Measurements from ENCODE around the gene TNFSF9. TPM values are rescaled to one million over a fixed set of nuclear protein-coding genes. Genes with fewer than 3 reads are reported as not detected.
A peak's percentile ranks its signal among the peaks of the same experiment; 100 is the strongest.

The TNFSF9 gene
- total RNA-seq, 4 donors from 2014 or later, result 0.53 to 0.95 TPM; not detected in 2

DNA sequence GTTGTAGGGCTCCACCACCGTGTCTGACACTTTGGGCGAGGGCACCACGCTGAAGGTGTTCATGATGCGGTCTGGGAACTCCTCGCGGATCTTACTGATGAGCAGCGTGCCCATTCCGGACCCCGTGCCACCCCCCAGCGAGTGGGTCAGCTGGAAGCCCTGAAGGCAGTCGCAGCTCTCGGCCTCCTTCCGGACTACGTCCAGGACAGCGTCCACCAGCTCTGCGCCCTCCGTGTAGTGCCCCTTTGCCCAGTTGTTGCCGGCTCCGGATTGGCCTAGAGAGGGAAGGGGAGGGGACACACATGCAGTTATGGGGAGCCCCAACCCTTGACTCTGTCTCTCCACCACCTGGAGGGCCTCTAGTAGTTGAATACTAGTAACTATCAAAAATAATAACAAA is 34.9 kb upstream of the TNFSF9 start:
- H3K4me3 ChIP-seq, result no peak overlapping the region
- H3K9me3 ChIP-seq, result no peaks in the 10 kb centered on the region
- no peak overlapping the region for H3K27ac ChIP-seq
- no peaks in the 10 kb centered on the region for H3K27me3 ChIP-seq
- no peaks in the 10 kb centered on the region for H3K36me3 ChIP-seq
- no peaks in the 10 kb centered on the region for H3K4me1 ChIP-seq
- DNase-seq, result no peak
- TF ChIP-seq POLR2A (IDR thresholded peaks at IDR 0.05), result no peak
- TF ChIP-seq, protein P1, sequence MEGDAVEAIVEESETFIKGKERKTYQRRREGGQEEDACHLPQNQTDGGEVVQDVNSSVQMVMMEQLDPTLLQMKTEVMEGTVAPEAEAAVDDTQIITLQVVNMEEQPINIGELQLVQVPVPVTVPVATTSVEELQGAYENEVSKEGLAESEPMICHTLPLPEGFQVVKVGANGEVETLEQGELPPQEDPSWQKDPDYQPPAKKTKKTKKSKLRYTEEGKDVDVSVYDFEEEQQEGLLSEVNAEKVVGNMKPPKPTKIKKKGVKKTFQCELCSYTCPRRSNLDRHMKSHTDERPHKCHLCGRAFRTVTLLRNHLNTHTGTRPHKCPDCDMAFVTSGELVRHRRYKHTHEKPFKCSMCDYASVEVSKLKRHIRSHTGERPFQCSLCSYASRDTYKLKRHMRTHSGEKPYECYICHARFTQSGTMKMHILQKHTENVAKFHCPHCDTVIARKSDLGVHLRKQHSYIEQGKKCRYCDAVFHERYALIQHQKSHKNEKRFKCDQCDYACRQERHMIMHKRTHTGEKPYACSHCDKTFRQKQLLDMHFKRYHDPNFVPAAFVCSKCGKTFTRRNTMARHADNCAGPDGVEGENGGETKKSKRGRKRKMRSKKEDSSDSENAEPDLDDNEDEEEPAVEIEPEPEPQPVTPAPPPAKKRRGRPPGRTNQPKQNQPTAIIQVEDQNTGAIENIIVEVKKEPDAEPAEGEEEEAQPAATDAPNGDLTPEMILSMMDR (IDR thresholded peaks at IDR 0.05), result no peak

DNA sequence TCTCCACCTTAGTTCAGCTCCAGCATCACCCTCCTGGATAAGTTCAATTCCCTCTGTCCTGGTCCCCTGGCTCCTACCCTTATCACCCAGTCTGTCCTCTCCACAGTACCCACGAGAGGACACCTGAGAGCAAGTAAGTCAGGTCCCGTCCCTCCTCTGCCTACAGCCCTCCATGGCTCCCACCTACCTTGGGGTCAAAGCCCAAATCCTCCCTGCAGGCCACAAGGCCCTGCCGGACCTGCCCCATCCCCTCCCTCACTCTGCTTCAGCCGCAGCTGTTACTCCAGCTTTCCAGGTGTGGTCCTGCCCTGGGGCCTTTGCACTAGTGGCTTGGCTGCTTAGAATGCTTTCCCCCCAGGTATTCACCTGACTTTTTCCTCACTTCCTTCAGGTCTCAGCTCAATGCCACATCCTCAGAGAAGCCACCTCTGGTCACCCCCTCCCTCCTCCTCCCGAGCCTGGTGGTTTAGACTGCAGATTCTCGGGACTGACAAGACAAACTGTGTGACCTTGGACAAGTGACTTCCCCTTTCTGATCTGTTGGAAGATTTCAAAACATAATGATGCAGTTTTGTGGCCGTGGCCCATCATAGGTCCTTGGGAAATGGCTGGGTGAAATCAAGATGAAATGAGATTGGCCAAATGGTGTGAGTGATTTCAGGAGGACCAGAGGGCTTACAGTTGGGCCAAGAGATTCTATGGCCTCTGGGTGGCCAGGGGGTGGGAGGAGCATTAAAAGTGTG is 32.4 kb upstream of the TNFSF9 start:
- TF ChIP-seq, protein P1 (IDR thresholded peaks at IDR 0.05), result no peak
- TF ChIP-seq POLR2A (IDR thresholded peaks at IDR 0.05), result no peak
- H3K36me3 ChIP-seq, result no peaks in the 10 kb centered on the region
- no peak overlapping the region for H3K4me3 ChIP-seq
- no peaks in the 10 kb centered on the region for H3K9me3 ChIP-seq
- H3K27me3 ChIP-seq, result peaks cover 0 to 15% of the 10 kb centered on the region in 2 donors
- DNase-seq, result no peak
- H3K4me1 ChIP-seq, result peaks cover 0 to 13% (median 6%) of the 10 kb centered on the region in 4 donors
- H3K27ac ChIP-seq, result no peak overlapping the region

DNA sequence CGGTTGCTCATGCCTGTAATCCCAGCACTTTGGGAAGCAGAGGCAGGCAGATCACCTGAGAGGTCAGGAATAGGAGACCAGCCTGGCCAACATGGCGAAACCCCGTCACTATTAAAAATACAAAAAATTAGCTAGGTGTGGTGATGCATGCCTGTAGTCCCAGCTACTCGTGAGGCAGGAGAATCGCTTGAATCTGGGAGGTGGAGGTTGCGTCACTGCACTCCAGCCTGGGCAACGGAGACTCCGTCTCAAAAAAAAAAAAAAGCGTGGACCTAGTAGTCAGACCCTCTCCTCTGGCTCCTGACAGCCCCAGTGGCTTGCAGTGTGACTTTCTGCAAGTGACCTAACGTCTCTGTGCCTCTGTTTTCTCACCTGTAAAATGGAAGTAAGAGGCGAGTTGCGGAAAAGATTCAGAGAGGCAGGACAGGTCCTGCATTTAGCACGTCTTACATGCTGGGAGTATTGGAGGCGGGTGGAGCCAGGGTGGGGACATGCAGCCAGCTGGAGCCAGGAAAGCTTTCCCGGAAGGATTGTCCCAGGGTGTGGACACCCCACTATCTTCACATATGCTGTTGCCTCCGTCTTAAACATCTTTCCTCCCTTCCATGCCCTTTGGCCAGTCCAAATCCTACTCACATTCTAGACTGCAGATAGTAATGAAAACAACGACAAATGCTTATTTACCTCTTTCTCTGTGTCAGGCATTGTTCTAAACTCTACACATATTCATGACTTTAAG is 31.6 kb upstream of the TNFSF9 start:
- H3K4me3 ChIP-seq, result no peak overlapping the region
- H3K27ac ChIP-seq, result no peak overlapping the region
- H3K36me3 ChIP-seq, result no peaks in the 10 kb centered on the region
- H3K4me1 ChIP-seq, result peaks cover 0 to 13% (median 6%) of the 10 kb centered on the region in 4 donors
- TF ChIP-seq, protein P1 (IDR thresholded peaks at IDR 0.05), result no peak
- TF ChIP-seq POLR2A (IDR thresholded peaks at IDR 0.05), result no peak
- no peaks in the 10 kb centered on the region for H3K9me3 ChIP-seq
- no peak for DNase-seq
- peaks cover 0 to 15% of the 10 kb centered on the region in 2 donors for H3K27me3 ChIP-seq

DNA sequence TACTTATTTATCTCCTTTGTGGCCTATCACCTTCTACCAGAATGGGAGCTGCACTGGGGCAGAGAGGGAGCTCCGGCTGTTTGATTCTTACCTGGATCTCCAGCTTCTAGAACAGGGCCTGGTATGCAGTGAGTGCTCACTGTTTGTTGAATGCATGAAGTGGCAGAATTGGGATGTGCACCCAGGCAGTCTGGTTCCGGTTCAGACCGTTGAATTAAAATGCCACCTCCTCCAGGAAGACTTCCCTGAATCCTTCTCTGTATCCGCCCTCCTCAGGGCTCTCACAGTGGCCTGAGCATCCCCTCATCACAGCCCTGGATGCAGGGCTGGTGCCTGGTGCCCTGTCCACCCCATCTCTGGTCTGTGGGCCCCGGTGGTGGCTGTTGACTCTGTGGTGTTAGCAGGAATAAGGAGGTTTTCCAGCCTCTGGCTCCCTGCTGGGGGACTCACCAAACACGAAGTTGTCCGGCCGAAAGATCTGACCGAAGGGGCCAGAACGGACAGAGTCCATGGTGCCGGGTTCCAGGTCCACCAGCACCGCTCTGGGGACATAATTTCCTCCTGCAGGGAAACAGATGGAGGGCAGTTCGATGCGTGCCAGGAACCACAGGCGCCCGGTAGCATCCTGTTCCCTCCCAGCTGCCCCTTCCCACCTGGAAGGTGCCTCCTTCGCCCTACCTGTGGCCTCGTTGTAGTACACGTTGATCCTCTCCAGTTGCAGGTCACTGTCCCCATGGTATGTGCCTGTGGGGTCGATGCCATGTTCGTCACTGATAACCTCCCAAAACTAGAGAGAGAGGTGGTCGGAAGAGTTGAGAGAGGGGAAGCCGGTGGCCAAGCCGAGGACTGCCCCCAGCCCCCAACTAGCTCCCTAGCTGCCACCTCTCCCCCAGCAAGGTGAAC is 29.7 kb upstream of the TNFSF9 start:
- no peak for DNase-seq
- Histone ChIP-seq H3K27me3 (peaks cover 0 to 15% of the 10 kb centered on the region in 2 donors), H3K9me3 (no peaks in the 10 kb centered on the region), H3K27ac (peak overlapping the region in 1 of 4 donors; percentile 44), H3K36me3 (no peaks in the 10 kb centered on the region), H3K4me1 (peaks cover 0 to 13% (median 6%) of the 10 kb centered on the region in 4 donors), H3K4me3 (peak overlapping the region in 3 of 4 donors; percentile 47 to 52 (median 49))
- TF ChIP-seq, protein P1 (IDR thresholded peaks at IDR 0.05), result no peak
- no peak for TF ChIP-seq POLR2A (IDR thresholded peaks at IDR 0.05)

Data from Peyer's patch (tissue), 4 donors.